HG03108 (cell line): ENCODE data around the gene PSMB10.
"Not testable (repeated sequence)": the region's sequence is repeated elsewhere in the genome, so short reads cannot be mapped to it uniquely, and the experiment has no call there.

Source experiments
- ATAC-seq: cut with Tn5 transposase; IDR thresholded peaks from one replicate; pipeline ENCODE4 v1.9.1; 2021; ENCODE audit warnings: moderate library complexity; ENCODE audit not compliant: unreplicated experiment

PSMB10 gene

GRCh38 chr16:67943256-67943618 is 6.6 kb upstream of the PSMB10 start:
- no peak for ATAC-seq

DNA sequence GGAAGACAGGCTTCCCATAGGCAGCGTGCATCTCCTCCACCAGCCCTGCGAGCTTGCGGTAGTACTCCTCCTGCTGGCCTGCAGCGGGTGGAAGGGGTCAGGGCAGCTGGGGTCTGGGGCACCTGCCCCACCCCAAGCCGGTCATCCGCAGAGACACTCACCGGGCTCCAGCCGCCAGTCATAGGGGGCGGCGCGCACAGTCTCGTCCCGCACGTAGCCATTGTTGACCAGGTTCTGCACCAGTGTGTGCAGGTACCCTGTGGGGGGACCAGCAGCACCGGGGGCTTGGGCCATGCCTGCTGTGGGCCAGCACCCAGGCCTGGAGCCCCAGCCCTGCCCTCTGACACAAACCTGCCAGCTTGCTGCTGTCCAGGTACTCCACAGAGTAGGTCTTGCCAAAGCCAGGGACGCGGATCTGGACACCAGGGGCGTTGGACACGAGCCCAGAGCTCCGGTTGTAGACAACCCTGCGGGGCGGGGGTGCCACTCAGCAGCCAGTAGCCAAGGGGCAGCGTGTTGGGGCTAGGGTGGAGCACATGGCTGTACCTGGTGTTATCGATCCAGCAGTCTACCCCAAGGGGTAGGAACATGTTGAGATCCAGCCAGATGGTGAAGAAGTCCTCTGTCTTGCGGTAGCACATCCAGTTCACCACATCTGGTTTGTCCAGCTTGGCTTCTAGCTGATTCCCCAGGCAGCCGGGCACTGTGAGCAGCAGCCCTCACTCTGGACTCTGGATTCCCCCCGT is 6.0 kb upstream of the PSMB10 start:
- no peak for ATAC-seq

DNA sequence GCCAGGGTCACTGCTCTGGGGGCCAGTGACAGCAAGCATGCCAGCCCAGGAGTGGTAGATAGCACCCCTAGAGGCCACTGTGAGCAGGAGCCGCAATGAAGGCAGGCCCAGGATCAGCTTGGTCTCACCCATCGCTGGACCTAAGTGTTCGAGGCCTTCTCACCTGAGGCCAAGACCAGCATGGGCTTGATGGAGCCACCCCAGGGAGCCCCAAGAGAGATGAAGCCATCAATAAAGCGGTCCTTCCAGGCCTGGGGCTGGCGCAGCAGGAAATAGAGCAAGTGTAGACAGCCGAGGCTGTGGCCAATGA is 5.5 kb upstream of the PSMB10 start:
- peak; percentile 53 for ATAC-seq

DNA sequence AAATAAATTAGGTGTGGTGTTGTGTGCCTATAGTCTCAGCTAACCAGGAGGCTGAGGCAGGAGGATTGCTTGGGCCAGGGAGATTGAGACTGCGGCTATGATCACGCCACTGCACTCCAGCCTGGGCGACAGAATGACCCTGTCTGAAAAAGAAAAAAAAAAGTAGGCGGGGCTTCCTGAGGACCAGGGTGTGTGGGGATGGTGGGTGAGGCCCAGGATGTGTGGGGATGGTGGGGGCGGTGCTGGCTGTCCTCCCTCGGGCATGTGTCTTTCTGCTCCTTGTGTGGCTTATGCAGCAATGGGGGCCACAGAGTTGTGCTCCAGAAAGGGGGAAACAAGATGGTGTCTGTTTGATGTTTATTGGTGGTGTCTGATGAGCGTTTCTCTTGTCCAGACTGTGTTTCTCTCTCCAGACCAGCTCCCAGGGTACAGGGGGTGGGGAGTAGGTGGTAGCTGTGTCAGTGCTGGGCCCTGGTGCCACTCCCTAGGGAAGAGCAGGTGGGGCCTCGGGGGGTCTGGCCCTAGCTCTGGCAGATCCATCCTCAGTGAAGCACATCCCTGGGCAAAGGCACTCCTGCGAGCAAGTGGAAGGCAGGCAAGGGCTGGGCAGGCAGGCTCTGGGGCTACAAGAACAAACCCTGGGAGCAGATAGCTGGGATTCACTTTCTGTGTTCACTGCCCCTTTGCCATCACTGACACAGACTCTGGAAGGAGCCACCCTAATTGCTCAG is 5.0 kb upstream of the PSMB10 start:
- ATAC-seq, result no peak

DNA sequence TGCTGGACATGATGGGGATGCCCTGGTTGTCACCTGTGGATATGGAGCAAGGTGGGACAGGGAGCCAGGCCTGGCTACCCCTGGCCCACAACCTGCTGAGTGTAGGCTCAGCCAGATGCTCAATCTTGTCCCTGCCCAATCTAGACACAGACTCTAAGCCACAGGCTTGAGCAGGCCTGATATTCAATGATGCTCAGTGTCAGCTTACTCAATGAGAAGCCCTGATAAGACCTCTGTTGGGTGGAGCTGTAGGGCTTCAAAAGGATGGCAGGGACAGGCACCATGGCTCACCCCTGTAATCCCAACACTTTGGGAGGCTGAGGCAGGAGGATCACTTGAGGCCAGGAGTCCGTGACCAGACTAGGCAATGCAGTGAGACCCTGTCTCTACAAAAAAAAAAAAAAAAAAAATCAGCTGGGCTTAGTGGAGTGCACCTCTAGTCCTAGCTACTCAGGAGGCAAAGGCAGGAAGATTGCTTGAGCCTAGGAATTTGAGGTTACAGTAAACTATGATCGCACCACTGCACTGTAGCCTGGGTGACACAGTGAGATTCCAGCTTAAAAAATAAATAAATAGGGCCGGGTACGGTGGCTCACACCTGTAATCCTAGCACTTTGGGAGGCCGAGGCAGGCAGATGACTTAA is 3.9 kb upstream of the PSMB10 start:
- ATAC-seq, result no peak

DNA sequence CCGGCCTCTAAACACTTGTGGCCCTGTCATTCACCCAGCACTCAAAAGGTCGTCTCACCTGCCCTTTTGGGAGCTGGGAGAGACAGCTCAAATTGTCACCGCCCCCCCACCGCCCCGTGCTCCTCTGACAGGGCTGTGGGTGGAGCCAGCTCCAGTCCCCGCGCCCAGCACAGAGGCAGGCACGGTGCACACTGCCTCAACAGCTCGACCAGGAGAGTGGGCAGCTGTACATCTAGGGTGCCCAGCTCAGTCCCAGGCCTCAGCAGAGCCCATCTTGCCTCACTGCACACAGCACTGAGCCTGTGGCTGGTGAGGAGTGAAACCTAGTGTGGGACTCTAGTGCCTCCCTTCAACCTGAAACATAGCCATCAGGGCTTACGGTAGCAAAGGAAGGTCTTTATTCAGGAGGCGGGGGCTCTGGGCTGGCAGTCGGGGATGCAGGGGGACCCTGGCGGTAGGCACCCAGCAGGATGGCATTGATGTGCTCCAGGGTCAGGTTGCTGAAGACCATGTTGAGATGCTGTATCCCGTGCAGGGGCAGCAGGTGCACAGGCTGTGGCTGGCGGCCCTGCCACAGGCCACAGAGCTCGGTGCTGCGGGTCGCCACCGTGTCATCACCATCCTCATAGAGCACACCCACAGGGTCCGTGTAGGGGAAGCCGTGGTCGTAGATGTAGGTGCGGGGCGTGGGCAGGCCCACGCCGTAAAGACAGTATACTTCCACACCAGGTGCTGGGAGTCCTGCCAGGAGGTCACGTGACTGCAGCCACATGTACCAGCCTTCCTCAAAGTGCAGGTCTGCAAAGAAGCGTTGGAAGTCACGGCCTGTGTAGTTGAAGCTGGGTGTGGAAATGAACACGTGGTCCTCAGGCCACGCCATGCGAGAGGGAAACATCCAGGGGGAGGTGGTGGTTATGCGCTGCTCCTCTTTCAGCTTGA is 3.1 kb upstream of the PSMB10 start:
- ATAC-seq, result no peak

DNA sequence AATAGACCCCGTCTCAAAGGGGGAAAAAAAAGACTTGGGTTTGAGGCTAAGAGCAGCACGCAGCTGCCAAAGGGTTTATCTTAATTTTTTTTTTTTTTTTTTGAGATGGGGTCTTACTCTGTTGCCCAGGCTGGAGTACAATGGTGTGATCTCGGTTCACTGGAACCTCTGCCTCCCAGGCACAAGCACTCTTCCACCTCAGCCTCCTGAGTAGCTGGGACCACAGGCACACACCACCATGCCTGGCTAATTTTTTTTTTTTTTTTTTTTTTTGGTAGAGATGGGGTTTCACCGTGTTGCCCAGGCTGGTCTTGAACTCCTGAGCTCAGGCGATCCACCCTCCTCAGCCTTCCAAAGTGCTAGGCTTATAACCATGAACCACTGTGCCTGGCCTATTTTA is 1.1 kb upstream of the PSMB10 start:
- ATAC-seq, result not testable (repeated sequence)

GRCh38 chr16:67936880-67937605 is 393 bp upstream of the PSMB10 start:
- ATAC-seq, result peak; percentile 58

- ATAC-seq, result peak; percentile 91
Observed at GRCh38 chr16:67935402-67936123, 1.1 kb downstream of the PSMB10 start.

DNA sequence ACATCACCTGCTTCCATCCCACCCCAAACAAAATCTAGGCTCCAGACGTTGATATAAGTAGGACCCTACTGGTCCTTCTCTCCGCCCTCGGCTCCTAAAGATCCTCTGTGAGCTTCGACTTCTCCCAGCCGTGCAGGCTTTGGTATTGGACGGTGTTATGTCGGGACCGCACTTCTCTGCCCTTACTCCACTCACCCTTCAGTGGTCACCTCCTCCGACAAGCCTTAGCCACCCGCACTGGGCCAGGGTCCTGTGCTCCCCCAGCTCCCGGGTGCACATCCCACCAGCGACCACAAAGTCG is 1.6 kb downstream of the PSMB10 start:
- no peak for ATAC-seq

GRCh38 chr16:67934306-67935100 is 2.1 kb downstream of the PSMB10 start:
- no peak for ATAC-seq

GRCh38 chr16:67933805-67934204 is 2.8 kb downstream of the PSMB10 start:
- no peak for ATAC-seq

DNA sequence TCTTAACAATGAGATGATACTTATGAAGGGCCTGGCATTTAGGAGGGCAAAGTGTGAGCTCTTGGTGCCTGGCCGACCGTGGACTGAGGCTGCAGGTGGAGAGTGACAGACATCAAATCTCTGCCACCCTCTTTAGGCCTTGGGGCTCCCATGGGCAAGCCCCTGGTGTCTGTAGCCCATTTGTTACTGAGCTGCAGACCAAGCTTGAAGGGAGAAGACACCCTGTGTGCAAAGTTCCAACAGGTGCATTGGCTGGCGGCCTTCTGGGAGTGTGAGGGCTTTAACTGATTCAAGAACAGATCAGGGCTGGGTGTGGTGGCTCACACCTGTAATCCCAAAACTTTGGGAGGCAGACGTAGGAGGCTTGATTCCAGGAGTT is 4.2 kb downstream of the PSMB10 start:
- ATAC-seq, result no peak

- no peak for ATAC-seq
Observed at GRCh38 chr16:67931712-67932461, 4.8 kb downstream of the PSMB10 start, which contains the start of gene CTRL. Gene CTRL, minus strand, starts transcription at chr16:67931862. Its CDS starts 10 bp downstream, at chr16:67931852.

- no peak for ATAC-seq
Observed at GRCh38 chr16:67930678-67931211, 5.9 kb downstream of the PSMB10 start.

GRCh38 chr16:67930191-67930590 is 6.5 kb downstream of the PSMB10 start:
- no peak for ATAC-seq

DNA sequence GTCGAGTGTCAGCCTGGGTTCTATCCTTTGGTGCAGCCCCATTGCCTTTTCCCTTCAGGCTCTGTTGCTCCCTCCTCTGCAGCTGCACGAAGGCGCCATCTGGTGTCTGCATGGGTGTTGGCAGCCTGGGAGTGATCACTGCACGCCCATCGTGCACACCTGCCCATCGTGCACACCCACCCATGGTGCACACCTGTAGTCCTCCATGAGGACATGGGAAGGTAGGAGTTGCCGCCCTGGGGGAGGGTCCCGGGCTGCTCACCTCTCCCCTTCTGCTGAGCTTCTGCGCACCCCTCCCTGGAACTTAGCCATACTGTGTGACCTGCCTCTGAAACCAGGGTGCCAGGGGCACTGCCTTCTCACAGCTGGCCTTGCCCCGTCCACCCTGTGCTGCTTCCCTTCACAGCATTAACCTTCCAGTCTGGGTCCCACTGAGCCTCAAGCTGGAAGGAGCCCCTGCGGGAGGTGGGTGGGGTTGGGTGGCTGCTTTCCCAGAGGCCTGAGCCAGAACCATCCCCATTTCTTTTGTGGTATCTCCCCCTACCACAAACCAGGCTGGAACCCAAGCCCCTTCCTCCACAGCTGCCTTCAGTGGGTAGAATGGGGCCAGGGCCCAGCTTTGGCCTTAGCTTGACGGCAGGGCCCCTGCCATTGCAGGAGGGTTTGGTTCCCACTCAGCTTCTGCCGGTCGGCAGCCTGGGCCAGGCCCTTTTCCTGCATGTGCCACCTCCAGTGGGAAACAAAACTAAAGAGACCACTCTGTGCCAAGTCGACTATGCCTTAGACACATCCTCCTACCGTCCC is 7.9 kb downstream of the PSMB10 start:
- ATAC-seq, result no peak
